Ovary (tissue), 3 donors: ENCODE data around the gene TUT7.

Experiments used
- CTCF ChIP-seq, 3 donors: fragments of 450-650 bp in 2 of 3; fragments of 200-600 bp in 1 of 3; IDR thresholded peaks; one replicate each; pipeline versions ENCODE4 v1.5.1 to v1.8.0; 2016 to 2022; ENCODE audit warnings: antibody characterized with exemption in 3 of 3, mild to moderate bottlenecking in 1 of 3
- EP300 ChIP-seq: sonication (generic); formaldehyde crosslinking; IDR thresholded peaks from one replicate; pipeline ENCODE4 v1.6.1; 2017; ENCODE audit warnings: antibody characterized with exemption
- POLR2A ChIP-seq: fragments of 450-650 bp; IDR thresholded peaks from one replicate; pipeline ENCODE4 v1.6.1; 2017; ENCODE audit warnings: antibody characterized with exemption, mild to moderate bottlenecking, moderate library complexity
- donor health status: DM: no; HTN: no; CAD: no.

GRCh38 chr9:86322973-86323644, 31.1 kb downstream of the TUT7 start:
- no peak for TF ChIP-seq POLR2A
- TF ChIP-seq EP300 = no peak
- TF ChIP-seq CTCF (IDR thresholded peaks at IDR 0.05) = no peak
